ENCODE data around the gene OR2T4. TPM values are rescaled to one million over a fixed set of nuclear protein-coding genes. Genes with fewer than 3 reads are reported as not detected.

The OR2T4 gene
- polyA plus RNA-seq, 4 donors, result not detected

Other genes with a start within 250 kb of the OR2T4 start
- not detected for gene OR2M5, start 216.5 kb upstream of the OR2T4 start, polyA plus RNA-seq (ENCODE audit: insufficient read length in 4 of 4)
- gene OR2M2, start 186.8 kb upstream of the OR2T4 start, polyA plus RNA-seq (ENCODE audit: insufficient read length in 4 of 4), result not detected
- under 1 TPM; 0.01 to 0.04 (median 0.03) TPM for gene OR2M3, start 164.4 kb upstream of the OR2T4 start, polyA plus RNA-seq (ENCODE audit: insufficient read length in 4 of 4)
- gene OR2M4, start 130.2 kb upstream of the OR2T4 start, polyA plus RNA-seq (ENCODE audit: insufficient read length in 4 of 4), result under 1 TPM in 3 of 4 donors, not detected in 1; 0.03 to 0.04 (median 0.04) TPM
- gene OR2T33, start 83.7 kb upstream of the OR2T4 start, polyA plus RNA-seq (ENCODE audit: insufficient read length in 4 of 4), result not detected
- gene OR2T12, start 58.2 kb upstream of the OR2T4 start, polyA plus RNA-seq (ENCODE audit: insufficient read length in 4 of 4), result under 1 TPM in 2 of 4 donors, not detected in 2; 0.01 to 0.04 TPM
- gene OR2M7, start 37.1 kb upstream of the OR2T4 start, polyA plus RNA-seq (ENCODE audit: insufficient read length in 4 of 4), result not detected
- not detected for gene OR14C36, start 12.9 kb upstream of the OR2T4 start, polyA plus RNA-seq (ENCODE audit: insufficient read length in 4 of 4)
- gene OR2T6, start 14.1 kb downstream of the OR2T4 start, polyA plus RNA-seq (ENCODE audit: insufficient read length in 4 of 4), result under 1 TPM; 0.05 to 0.34 (median 0.10) TPM
- not detected for gene OR2T1, start 41.4 kb downstream of the OR2T4 start, polyA plus RNA-seq (ENCODE audit: insufficient read length in 4 of 4)
- gene OR2T2, start 84.0 kb downstream of the OR2T4 start, polyA plus RNA-seq (ENCODE audit: insufficient read length in 4 of 4), result under 1 TPM in 1 of 4 donors, not detected in 3; 0.01 TPM
- not detected for gene OR2T3, start 111.7 kb downstream of the OR2T4 start, polyA plus RNA-seq (ENCODE audit: insufficient read length in 4 of 4)
- gene OR2T5, start 126.9 kb downstream of the OR2T4 start, polyA plus RNA-seq (ENCODE audit: insufficient read length in 4 of 4), result under 1 TPM in 1 of 4 donors, not detected in 3; 0.03 TPM
- under 1 TPM in 2 of 4 donors, not detected in 2; 0.03 TPM for gene OR2G6, start 146.4 kb downstream of the OR2T4 start, polyA plus RNA-seq (ENCODE audit: insufficient read length in 4 of 4)
- not detected for gene OR2T29, start 201.1 kb downstream of the OR2T4 start, polyA plus RNA-seq (ENCODE audit: insufficient read length in 4 of 4)
- gene OR2T34, start 213.1 kb downstream of the OR2T4 start, polyA plus RNA-seq (ENCODE audit: insufficient read length in 4 of 4), result not detected
- gene OR2T10, start 236.0 kb downstream of the OR2T4 start, polyA plus RNA-seq (ENCODE audit: insufficient read length in 4 of 4), result under 1 TPM; 0.10 to 0.26 (median 0.18) TPM

All from right renal pelvis (tissue), 4 donors.